SU-DHL-6 (cell line): ENCODE results near the gene NTMT1.

ENCODE experiments used
- H2AFZ ChIP-seq: fragments of 200-600 bp; sonication (generic); 2 replicates; pipeline ENCODE4 v1.6.1; 2014; ENCODE audit warnings: low read depth, mild to moderate bottlenecking, moderate library complexity, mixed read lengths, antibody characterized with exemption, low read length; ENCODE audit not compliant: severe bottlenecking
- H3F3A ChIP-seq: fragments of 200-600 bp; shearing (Covaris generic); 2 replicates; pipeline ENCODE4 v1.6.0; 2016; ENCODE audit warnings: antibody characterized with exemption, mild to moderate bottlenecking; ENCODE audit not compliant: insufficient read depth
- H3K27ac ChIP-seq: fragments of 200-600 bp; sonication (generic); 2 replicates; pipeline ENCODE4 v1.5.1; 2016; ENCODE audit warnings: low read depth, mild to moderate bottlenecking, low read length, moderate library complexity, mixed read lengths
- H3K27me3 ChIP-seq: fragments of 200-600 bp; sonication (generic), shearing (Covaris generic); 2 replicates; pipeline ENCODE4 v1.6.0; 2014; ENCODE audit warnings: mild to moderate bottlenecking, low read length
- H3K36me3 ChIP-seq: fragments of 200-600 bp; sonication (generic); 2 replicates; pipeline ENCODE4 v1.6.1; 2014; ENCODE audit warnings: mild to moderate bottlenecking, low read length, mixed read lengths
- H3K4me2 ChIP-seq: fragments of 300-600, 200-600 bp; shearing (Covaris generic), sonication (generic); 2 replicates; pipeline ENCODE4 v1.6.0; 2014; ENCODE audit warnings: low read length, low read depth, mild to moderate bottlenecking; ENCODE audit not compliant: poor library complexity, severe bottlenecking
- H3K4me3 ChIP-seq: fragments of 200-600 bp; sonication (generic); 2 replicates; pipeline ENCODE4 v1.5.1; 2014; ENCODE audit warnings: antibody characterized with exemption, low read length, mild to moderate bottlenecking, mixed read lengths; ENCODE audit not compliant: insufficient read depth, poor library complexity, severe bottlenecking
- H3K79me2 ChIP-seq: fragments of 200-600 bp; sonication (generic); 2 replicates; pipeline ENCODE4 v1.6.1; 2014; ENCODE audit warnings: mild to moderate bottlenecking, low read length, moderate library complexity; ENCODE audit not compliant: insufficient read depth
- H3K9ac ChIP-seq: fragments of 200-600 bp; sonication (generic); 2 replicates; pipeline ENCODE4 v1.7.0; 2014; ENCODE audit warnings: mild to moderate bottlenecking, low read length
- H3K9me2 ChIP-seq: fragments of 200-600 bp; sonication (generic); replicated peaks from 2 replicates; pipeline ENCODE4 v1.6.1; 2014; ENCODE audit warnings: low read length; ENCODE audit not compliant: insufficient read depth
- H3K9me3 ChIP-seq: fragments of 200-600 bp; sonication (generic); 2 replicates; pipeline ENCODE4 v1.6.1; 2014; ENCODE audit warnings: low read length, mixed read lengths; ENCODE audit not compliant: insufficient read depth
- H4K20me1 ChIP-seq: fragments of 200-600 bp; sonication (generic); 2 replicates; pipeline ENCODE4 v1.6.1; 2014; ENCODE audit warnings: low read depth, mild to moderate bottlenecking, antibody characterized with exemption, low read length, moderate library complexity, mixed read lengths
- EZH2phosphoT487 ChIP-seq: fragments of 200-600 bp; sonication (generic), shearing (Covaris generic); conservative IDR thresholded peaks from 2 replicates; pipeline ENCODE4 v1.6.1; 2018; ENCODE audit warnings: mild to moderate bottlenecking, antibody characterized with exemption, low read length, moderate library complexity, mixed read lengths
- TF ChIP-seq, protein P1 (sequence below): fragments of 200-600 bp; sonication (generic); IDR thresholded peaks from one replicate; pipeline ENCODE4 v1.5.1; 2017; ENCODE audit warnings: antibody characterized with exemption, mild to moderate bottlenecking, low read length, moderate library complexity; ENCODE audit not compliant: insufficient read depth, poor library complexity, severe bottlenecking

Gene NTMT1

GRCh38 chr9:129602598-129603415 is 23.2 kb upstream of the NTMT1 start:
- no peak overlapping the region for H3K27ac ChIP-seq
- no peaks in the 10 kb centered on the region for H4K20me1 ChIP-seq
- no peak overlapping the region for H3K4me3 ChIP-seq
- H3K9me2 ChIP-seq, result no peaks in the 10 kb centered on the region
- no peaks in the 10 kb centered on the region for H3K36me3 ChIP-seq
- H3K27me3 ChIP-seq, result no peaks in the 10 kb centered on the region
- H3K9me3 ChIP-seq, result no peaks in the 10 kb centered on the region
- no peak overlapping the region for H2AFZ ChIP-seq
- no peak overlapping the region for H3K4me2 ChIP-seq
- H3K79me2 ChIP-seq, result no peaks in the 10 kb centered on the region
- no peak overlapping the region for H3K9ac ChIP-seq
- no peaks in the 10 kb centered on the region for H3F3A ChIP-seq
- no peak for TF ChIP-seq EZH2phosphoT487
- TF ChIP-seq, protein P1, sequence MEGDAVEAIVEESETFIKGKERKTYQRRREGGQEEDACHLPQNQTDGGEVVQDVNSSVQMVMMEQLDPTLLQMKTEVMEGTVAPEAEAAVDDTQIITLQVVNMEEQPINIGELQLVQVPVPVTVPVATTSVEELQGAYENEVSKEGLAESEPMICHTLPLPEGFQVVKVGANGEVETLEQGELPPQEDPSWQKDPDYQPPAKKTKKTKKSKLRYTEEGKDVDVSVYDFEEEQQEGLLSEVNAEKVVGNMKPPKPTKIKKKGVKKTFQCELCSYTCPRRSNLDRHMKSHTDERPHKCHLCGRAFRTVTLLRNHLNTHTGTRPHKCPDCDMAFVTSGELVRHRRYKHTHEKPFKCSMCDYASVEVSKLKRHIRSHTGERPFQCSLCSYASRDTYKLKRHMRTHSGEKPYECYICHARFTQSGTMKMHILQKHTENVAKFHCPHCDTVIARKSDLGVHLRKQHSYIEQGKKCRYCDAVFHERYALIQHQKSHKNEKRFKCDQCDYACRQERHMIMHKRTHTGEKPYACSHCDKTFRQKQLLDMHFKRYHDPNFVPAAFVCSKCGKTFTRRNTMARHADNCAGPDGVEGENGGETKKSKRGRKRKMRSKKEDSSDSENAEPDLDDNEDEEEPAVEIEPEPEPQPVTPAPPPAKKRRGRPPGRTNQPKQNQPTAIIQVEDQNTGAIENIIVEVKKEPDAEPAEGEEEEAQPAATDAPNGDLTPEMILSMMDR, result no peak

DNA sequence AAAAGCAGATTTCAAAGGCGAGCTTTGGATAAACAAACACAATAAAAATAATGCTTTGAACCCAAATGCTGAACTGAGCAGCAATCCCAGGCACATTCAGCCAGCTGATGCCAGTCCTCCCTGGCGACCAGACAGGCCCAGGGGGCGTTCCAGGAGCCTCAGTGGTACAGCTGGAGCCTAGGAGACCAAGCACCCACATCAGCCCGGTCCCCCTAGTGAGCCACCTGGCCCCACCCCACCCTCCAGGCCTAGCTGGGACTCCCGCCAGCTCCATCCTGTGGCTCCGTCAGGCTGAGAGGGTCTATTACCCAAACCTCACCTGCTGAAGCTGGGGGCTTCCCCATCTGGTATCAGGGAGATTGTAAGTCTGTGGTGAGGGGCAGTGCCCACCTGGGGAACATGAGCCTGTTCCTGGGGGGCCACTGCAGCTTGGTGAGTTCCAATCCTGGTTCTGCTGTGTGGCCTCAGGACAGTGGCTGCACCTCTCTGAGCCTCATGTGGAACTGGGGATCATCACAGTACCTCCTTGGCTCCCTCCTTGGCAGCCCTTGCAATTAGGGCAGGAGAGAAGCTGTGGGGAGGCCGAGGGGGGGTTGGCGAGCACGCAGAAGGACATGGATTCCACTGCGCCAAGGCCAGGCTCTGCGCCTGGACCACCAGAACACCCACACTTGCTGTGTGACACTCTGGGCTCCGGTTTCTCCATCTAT is 21.8 kb upstream of the NTMT1 start:
- Histone ChIP-seq H3K9me2 (no peaks in the 10 kb centered on the region), H3K4me3 (no peak overlapping the region), H2AFZ (no peak overlapping the region), H3K27ac (no peak overlapping the region), H3K36me3 (no peaks in the 10 kb centered on the region), H3K4me2 (no peak overlapping the region), H3K9me3 (no peaks in the 10 kb centered on the region), H3K9ac (no peak overlapping the region), H3F3A (no peaks in the 10 kb centered on the region), H3K79me2 (no peaks in the 10 kb centered on the region), H3K27me3 (no peaks in the 10 kb centered on the region), H4K20me1 (no peaks in the 10 kb centered on the region)
- TF ChIP-seq EZH2phosphoT487, result no peak
- TF ChIP-seq, protein P1, result no peak

DNA sequence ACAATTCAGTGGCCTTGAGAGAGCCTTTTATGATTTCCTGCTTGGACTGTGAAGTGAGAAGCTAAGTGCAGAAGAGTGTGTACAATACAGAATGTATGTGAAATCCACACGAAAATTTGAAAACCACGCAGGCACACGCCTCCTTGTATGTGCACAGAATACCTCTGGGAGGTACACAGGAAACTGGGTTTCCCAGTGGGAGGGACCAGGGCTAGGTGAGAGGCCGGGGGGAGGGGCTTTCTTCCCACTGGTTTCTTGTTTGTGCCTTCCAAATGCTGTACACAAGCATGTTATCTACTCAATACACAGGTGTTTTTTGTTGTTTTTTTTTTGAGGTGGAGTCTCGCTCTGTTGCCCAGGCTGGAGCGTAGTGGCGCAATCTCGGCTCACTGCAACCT is 21.2 kb upstream of the NTMT1 start:
- H3K4me2 ChIP-seq, result no peak overlapping the region
- H3K9ac ChIP-seq, result no peak overlapping the region
- no peak for TF ChIP-seq EZH2phosphoT487
- TF ChIP-seq, protein P1, result no peak
- H3K27ac ChIP-seq, result no peak overlapping the region
- no peaks in the 10 kb centered on the region for H3K27me3 ChIP-seq
- no peaks in the 10 kb centered on the region for H4K20me1 ChIP-seq
- no peaks in the 10 kb centered on the region for H3K9me3 ChIP-seq
- H2AFZ ChIP-seq, result no peak overlapping the region
- no peaks in the 10 kb centered on the region for H3F3A ChIP-seq
- no peaks in the 10 kb centered on the region for H3K9me2 ChIP-seq
- no peak overlapping the region for H3K4me3 ChIP-seq
- H3K36me3 ChIP-seq, result no peaks in the 10 kb centered on the region
- H3K79me2 ChIP-seq, result no peaks in the 10 kb centered on the region
